HepG2 (cell line): ENCODE measurements around the gene NRDE2. TPM values are rescaled to one million over a fixed set of nuclear protein-coding genes. Genes with fewer than 3 reads are reported as not detected.

Experiments
- ATAC-seq: fragments of 200-7000 bp; cut with Tn5 transposase; 3 replicates; pipeline ENCODE4 v1.9.1; 2020; ENCODE audit warnings: mild to moderate bottlenecking, moderate library complexity
- BruUV-seq: library from RNA; stranded (reverse); fragments of 400-500 nt; replicated peaks from 2 replicates; lab custom pipeline; 2021; lab: Mats Ljungman, UMichigan
- CTCF ChIA-PET: fragments of 300-600 bp; formaldehyde crosslinking; extraction: SDS; loops from one replicate; lab custom pipeline; 2021; ENCODE audit warnings: low total read pairs, inconsistent platforms, low intra/inter-chr PET ratio; lab: Yijun Ruan, JAX
- POLR2A ChIA-PET: fragments of 350-600 bp; sonication (Branson Sonifier 250); formaldehyde crosslinking; loops from one replicate; lab custom pipeline; 2020; ENCODE audit warnings: antibody characterized with exemption, inconsistent platforms; lab: Yijun Ruan, JAX
- DNase-seq: peaks from one replicate; pipeline ENCODE4 v3.0.0-alpha.2; 2015; ENCODE audit warnings: low spot score
- FAIRE-seq: peaks from 3 replicates; lab custom pipeline; 2011; peaks lifted over from hg19 to GRCh38; lab: Jason Lieb, UNC
- H2AFZ ChIP-seq: one replicate; pipeline ENCODE4 v1.6.1; 2011; ENCODE audit warnings: low read length, inconsistent platforms
- H3K27ac ChIP-seq: fragments of 300-600 bp; 3 replicates; pipeline ENCODE4 v1.8.0; 2011; ENCODE audit warnings: mixed run types, mild to moderate bottlenecking, mixed read lengths, low read length, inconsistent platforms; ENCODE audit not compliant: insufficient read depth; ENCODE audit errors: extremely low read length
- H3K27me3 ChIP-seq, 2 experiments: fragments of 200-600 bp in 1 of 2; 2 replicates in 1 of 2; 3 replicates in 1 of 2; pipeline versions ENCODE4 v1.6.0 to v1.8.0; 2011; ENCODE audit warnings: low read length in 2 of 2, mild to moderate bottlenecking in 2 of 2, moderate library complexity in 2 of 2, inconsistent platforms in 1 of 2; ENCODE audit not compliant: insufficient read depth in 2 of 2, control insufficient read depth in 1 of 2
- H3K36me3 ChIP-seq, 2 experiments: fragments of 200-600 bp in 1 of 2; replicated peaks in 1 of 2; 2 replicates in 1 of 2; 3 replicates in 1 of 2; pipeline versions ENCODE4 v1.5.1 to v1.8.0; 2011; ENCODE audit warnings: low read length in 2 of 2, inconsistent platforms in 1 of 2; ENCODE audit not compliant: insufficient read depth in 2 of 2, control insufficient read depth in 1 of 2
- H3K4me1 ChIP-seq: 2 replicates; pipeline ENCODE4 v1.5.1; 2012; ENCODE audit warnings: low read length, inconsistent platforms; ENCODE audit not compliant: insufficient read depth
- H3K4me2 ChIP-seq: 2 replicates; pipeline ENCODE4 v1.6.0; 2011; ENCODE audit warnings: low read depth, low read length, inconsistent platforms
- H3K4me3 ChIP-seq, 3 experiments: fragments of 200-600 bp in 1 of 3; sonication (generic), shearing (Covaris generic) in 1 of 3; replicated peaks in 1 of 3; 2 replicates each; pipeline ENCODE4 v1.5.1; 2011 to 2016; ENCODE audit warnings: low read length in 3 of 3, inconsistent platforms in 2 of 3, low read depth in 2 of 3, mild to moderate bottlenecking in 2 of 3, control low read depth in 1 of 3, mixed read lengths in 1 of 3; ENCODE audit not compliant: insufficient read depth in 1 of 3
- H3K79me2 ChIP-seq: one replicate; pipeline ENCODE4 v1.6.1; 2011; ENCODE audit warnings: low read length, inconsistent platforms; ENCODE audit not compliant: insufficient read depth
- H3K9ac ChIP-seq: 2 replicates; pipeline ENCODE4 v1.6.0; 2011; ENCODE audit warnings: mild to moderate bottlenecking, low read depth, low read length, inconsistent platforms; ENCODE audit not compliant: insufficient read depth
- H3K9me3 ChIP-seq: 2 replicates; pipeline ENCODE4 v1.5.1; 2012; ENCODE audit warnings: mild to moderate bottlenecking, low read length
- H4K20me1 ChIP-seq: 2 replicates; pipeline ENCODE4 v1.6.0; 2011; ENCODE audit warnings: inconsistent platforms, mild to moderate bottlenecking, low read length, moderate library complexity; ENCODE audit not compliant: insufficient read depth
- EHMT2 ChIP-seq: fragments of 200-600 bp; sonication (generic); IDR thresholded peaks from 2 replicates; pipeline ENCODE4 v1.7.0; 2017; ENCODE audit warnings: antibody characterized with exemption, low read depth, low read length, borderline replicate concordance
- HOXA7 ChIP-seq: sonication (generic); formaldehyde crosslinking; IDR thresholded peaks from 2 replicates; pipeline ENCODE4 v1.8.1; 2022; ENCODE audit warnings: mild to moderate bottlenecking, missing genetic modification reagents, moderate library complexity
- PCBP2 ChIP-seq: fragments of 200-400 bp; formaldehyde crosslinking; optimal IDR thresholded peaks from 2 replicates; pipeline ENCODE3; 2018; ENCODE audit warnings: low read length, low read depth; ENCODE audit not compliant: poor library complexity, severe bottlenecking
- SIX4 ChIP-seq: sonication (generic); formaldehyde crosslinking; IDR thresholded peaks from 2 replicates; pipeline ENCODE4 v1.4.0; 2020; ENCODE audit warnings: missing genetic modification reagents
- SP1 ChIP-seq, 2 experiments: fragments of 450-650 bp in 1 of 2; sonication (generic) in 1 of 2; formaldehyde crosslinking in 1 of 2; IDR thresholded peaks; 2 replicates each; pipeline versions ENCODE4 v1.4.0 to v1.6.1; 2016 to 2020; ENCODE audit warnings: missing genetic modification reagents in 1 of 2
- ZNF451 ChIP-seq: sonication (generic); formaldehyde crosslinking; IDR thresholded peaks from 2 replicates; pipeline ENCODE4 v1.5.0; 2020; ENCODE audit warnings: mild to moderate bottlenecking, missing genetic modification reagents
- ZNF883 ChIP-seq: sonication (generic); formaldehyde crosslinking; IDR thresholded peaks from 2 replicates; pipeline ENCODE4 v1.5.1; 2020; ENCODE audit warnings: mild to moderate bottlenecking, missing genetic modification reagents; ENCODE audit errors: not compliant biosample characterization
- ZSCAN20 ChIP-seq: sonication (generic); formaldehyde crosslinking; IDR thresholded peaks from 2 replicates; pipeline ENCODE4 v1.4.0; 2020; ENCODE audit warnings: missing genetic modification reagents, mild to moderate bottlenecking, borderline replicate concordance
- in situ Hi-C: cut with HindIII; loops from 2 replicates; pipeline ENCODE4 v1.10.0; 2017; ENCODE audit warnings: low pct_unique_long_range_greater_than_20kb; ENCODE audit not compliant: extremely low pct_ligation_motif_present
- intact Hi-C: fragments of 100-400 bp; cut with micrococcal nuclease; formaldehyde crosslinking; loops from one replicate; pipeline ENCODE4 v1.10.0; 2022; ENCODE audit not compliant: unreplicated experiment
- polyA plus RNA-seq, 8 experiments: library from polyadenylated mRNA; depleted of rRNA in 3 of 8; stranded (reverse) in 7 of 8; unstranded in 1 of 8; fragments of >200 nt; fragmentation: Illumina TruSeq in 4 of 8; extraction: Trizol in 4 of 8; gene quantifications; 2 replicates each; pipeline versions ENCODE4 v1.2.1 to v1.2.3, GENCODE V29; 2011 to 2016; ENCODE audit warnings: low read depth in 4 of 8, missing spikeins in 1 of 8, mixed read lengths in 1 of 8; ENCODE audit not compliant: insufficient read depth in 1 of 8
- total RNA-seq, 5 experiments: library from RNA; depleted of rRNA; stranded (reverse); fragments of >200 nt; fragmentation: Illumina TruSeq; extraction: Trizol; gene quantifications; 2 replicates each; pipeline ENCODE4 v1.2.3, GENCODE V29; 2016; ENCODE audit warnings: low read depth in 1 of 5
- TF ChIP-seq, protein P1 (sequence below): sonication (generic); formaldehyde crosslinking; IDR thresholded peaks from 2 replicates; pipeline ENCODE4 v1.9.0; 2021; ENCODE audit warnings: missing genetic modification reagents, borderline replicate concordance
- TF ChIP-seq, protein P2 (sequence below): sonication (generic); formaldehyde crosslinking; IDR thresholded peaks from 2 replicates; pipeline ENCODE4 v1.4.0; 2020; ENCODE audit warnings: missing genetic modification reagents
- TF ChIP-seq, protein P3 (sequence below): sonication (generic); formaldehyde crosslinking; IDR thresholded peaks from 2 replicates; pipeline ENCODE4 v1.4.0; 2020; ENCODE audit warnings: missing genetic modification reagents, borderline replicate concordance
- TF ChIP-seq, protein P4 (sequence below): sonication (generic); formaldehyde crosslinking; IDR thresholded peaks from 2 replicates; pipeline ENCODE4 v1.5.1; 2020; ENCODE audit warnings: mild to moderate bottlenecking, missing genetic modification reagents, borderline replicate concordance

Gene NRDE2
- total and polyA plus RNA-seq, 2 of the 13 experiments (the other 11 are each of a cell fraction or from before 2014, with no cell fraction given): 5.6 to 12.5 TPM

DNA sequence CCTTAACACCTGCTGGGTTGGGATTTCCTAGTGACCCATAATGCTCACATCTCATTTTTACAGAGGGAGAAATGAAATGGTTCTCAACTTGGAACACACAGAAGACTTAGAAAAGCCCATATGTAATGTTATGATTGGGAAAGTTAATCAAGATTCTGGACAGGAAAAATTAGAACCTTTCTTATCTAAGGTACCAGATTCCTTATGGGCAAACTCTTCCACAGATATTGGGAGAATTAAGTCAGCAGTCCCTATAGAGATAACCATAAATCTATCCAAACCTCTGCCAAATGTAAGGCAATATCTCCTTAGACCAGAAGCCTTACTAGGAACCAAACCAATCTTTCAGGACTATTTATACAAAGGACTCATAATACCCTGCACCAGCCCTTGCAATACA lies 89.3 kb downstream of the NRDE2 start:
- no peak overlapping the region for H3K4me2 ChIP-seq
- H4K20me1 ChIP-seq: no peaks in the 10 kb centered on the region
- POLR2A ChIA-PET: no interaction called here
- H3K27me3 ChIP-seq: no peaks in the 10 kb centered on the region
- DNase-seq (no peak), FAIRE-seq (no peak), ATAC-seq (no peak)
- H3K9ac ChIP-seq: no peak overlapping the region
- no peaks in the 10 kb centered on the region for H3K36me3 ChIP-seq
- H3K27ac ChIP-seq: no peak overlapping the region
- no peak overlapping the region for H3K4me3 ChIP-seq
- H3K4me1 ChIP-seq: no peaks in the 10 kb centered on the region
- BruUV-seq: no TSS peak
- CTCF ChIA-PET: no interaction called here
- no peaks in the 10 kb centered on the region for H3K79me2 ChIP-seq
- TF ChIP-seq, protein P1, sequence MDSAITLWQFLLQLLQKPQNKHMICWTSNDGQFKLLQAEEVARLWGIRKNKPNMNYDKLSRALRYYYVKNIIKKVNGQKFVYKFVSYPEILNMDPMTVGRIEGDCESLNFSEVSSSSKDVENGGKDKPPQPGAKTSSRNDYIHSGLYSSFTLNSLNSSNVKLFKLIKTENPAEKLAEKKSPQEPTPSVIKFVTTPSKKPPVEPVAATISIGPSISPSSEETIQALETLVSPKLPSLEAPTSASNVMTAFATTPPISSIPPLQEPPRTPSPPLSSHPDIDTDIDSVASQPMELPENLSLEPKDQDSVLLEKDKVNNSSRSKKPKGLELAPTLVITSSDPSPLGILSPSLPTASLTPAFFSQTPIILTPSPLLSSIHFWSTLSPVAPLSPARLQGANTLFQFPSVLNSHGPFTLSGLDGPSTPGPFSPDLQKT (CRISPR knock-in tag): no peak
- TF ChIP-seq, protein P2, sequence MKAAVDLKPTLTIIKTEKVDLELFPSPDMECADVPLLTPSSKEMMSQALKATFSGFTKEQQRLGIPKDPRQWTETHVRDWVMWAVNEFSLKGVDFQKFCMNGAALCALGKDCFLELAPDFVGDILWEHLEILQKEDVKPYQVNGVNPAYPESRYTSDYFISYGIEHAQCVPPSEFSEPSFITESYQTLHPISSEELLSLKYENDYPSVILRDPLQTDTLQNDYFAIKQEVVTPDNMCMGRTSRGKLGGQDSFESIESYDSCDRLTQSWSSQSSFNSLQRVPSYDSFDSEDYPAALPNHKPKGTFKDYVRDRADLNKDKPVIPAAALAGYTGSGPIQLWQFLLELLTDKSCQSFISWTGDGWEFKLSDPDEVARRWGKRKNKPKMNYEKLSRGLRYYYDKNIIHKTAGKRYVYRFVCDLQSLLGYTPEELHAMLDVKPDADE: no peak
- TF ChIP-seq HOXA7 (CRISPR knock-in tag): no peak
- TF ChIP-seq, protein P3, sequence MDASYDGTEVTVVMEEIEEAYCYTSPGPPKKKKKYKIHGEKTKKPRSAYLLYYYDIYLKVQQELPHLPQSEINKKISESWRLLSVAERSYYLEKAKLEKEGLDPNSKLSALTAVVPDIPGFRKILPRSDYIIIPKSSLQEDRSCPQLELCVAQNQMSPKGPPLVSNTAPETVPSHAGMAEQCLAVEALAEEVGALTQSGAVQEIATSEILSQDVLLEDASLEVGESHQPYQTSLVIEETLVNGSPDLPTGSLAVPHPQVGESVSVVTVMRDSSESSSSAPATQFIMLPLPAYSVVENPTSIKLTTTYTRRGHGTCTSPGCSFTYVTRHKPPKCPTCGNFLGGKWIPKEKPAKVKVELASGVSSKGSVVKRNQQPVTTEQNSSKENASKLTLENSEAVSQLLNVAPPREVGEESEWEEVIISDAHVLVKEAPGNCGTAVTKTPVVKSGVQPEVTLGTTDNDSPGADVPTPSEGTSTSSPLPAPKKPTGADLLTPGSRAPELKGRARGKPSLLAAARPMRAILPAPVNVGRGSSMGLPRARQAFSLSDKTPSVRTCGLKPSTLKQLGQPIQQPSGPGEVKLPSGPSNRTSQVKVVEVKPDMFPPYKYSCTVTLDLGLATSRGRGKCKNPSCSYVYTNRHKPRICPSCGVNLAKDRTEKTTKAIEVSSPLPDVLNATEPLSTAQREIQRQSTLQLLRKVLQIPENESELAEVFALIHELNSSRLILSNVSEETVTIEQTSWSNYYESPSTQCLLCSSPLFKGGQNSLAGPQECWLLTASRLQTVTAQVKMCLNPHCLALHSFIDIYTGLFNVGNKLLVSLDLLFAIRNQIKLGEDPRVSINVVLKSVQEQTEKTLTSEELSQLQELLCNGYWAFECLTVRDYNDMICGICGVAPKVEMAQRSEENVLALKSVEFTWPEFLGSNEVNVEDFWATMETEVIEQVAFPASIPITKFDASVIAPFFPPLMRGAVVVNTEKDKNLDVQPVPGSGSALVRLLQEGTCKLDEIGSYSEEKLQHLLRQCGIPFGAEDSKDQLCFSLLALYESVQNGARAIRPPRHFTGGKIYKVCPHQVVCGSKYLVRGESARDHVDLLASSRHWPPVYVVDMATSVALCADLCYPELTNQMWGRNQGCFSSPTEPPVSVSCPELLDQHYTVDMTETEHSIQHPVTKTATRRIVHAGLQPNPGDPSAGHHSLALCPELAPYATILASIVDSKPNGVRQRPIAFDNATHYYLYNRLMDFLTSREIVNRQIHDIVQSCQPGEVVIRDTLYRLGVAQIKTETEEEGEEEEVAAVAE (CRISPR knock-in tag): no peak
- TF ChIP-seq, protein P4, sequence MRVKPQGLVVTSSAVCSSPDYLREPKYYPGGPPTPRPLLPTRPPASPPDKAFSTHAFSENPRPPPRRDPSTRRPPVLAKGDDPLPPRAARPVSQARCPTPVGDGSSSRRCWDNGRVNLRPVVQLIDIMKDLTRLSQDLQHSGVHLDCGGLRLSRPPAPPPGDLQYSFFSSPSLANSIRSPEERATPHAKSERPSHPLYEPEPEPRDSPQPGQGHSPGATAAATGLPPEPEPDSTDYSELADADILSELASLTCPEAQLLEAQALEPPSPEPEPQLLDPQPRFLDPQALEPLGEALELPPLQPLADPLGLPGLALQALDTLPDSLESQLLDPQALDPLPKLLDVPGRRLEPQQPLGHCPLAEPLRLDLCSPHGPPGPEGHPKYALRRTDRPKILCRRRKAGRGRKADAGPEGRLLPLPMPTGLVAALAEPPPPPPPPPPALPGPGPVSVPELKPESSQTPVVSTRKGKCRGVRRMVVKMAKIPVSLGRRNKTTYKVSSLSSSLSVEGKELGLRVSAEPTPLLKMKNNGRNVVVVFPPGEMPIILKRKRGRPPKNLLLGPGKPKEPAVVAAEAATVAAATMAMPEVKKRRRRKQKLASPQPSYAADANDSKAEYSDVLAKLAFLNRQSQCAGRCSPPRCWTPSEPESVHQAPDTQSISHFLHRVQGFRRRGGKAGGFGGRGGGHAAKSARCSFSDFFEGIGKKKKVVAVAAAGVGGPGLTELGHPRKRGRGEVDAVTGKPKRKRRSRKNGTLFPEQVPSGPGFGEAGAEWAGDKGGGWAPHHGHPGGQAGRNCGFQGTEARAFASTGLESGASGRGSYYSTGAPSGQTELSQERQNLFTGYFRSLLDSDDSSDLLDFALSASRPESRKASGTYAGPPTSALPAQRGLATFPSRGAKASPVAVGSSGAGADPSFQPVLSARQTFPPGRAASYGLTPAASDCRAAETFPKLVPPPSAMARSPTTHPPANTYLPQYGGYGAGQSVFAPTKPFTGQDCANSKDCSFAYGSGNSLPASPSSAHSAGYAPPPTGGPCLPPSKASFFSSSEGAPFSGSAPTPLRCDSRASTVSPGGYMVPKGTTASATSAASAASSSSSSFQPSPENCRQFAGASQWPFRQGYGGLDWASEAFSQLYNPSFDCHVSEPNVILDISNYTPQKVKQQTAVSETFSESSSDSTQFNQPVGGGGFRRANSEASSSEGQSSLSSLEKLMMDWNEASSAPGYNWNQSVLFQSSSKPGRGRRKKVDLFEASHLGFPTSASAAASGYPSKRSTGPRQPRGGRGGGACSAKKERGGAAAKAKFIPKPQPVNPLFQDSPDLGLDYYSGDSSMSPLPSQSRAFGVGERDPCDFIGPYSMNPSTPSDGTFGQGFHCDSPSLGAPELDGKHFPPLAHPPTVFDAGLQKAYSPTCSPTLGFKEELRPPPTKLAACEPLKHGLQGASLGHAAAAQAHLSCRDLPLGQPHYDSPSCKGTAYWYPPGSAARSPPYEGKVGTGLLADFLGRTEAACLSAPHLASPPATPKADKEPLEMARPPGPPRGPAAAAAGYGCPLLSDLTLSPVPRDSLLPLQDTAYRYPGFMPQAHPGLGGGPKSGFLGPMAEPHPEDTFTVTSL (CRISPR knock-in tag): no peak
- TF ChIP-seq ZNF883 (CRISPR knock-in tag): no peak
- TF ChIP-seq PCBP2: no peak
- no peak for TF ChIP-seq ZSCAN20
- no peak for TF ChIP-seq SP1 (IDR thresholded peaks at IDR 0.05)
- TF ChIP-seq SP1 (CRISPR knock-in tag; IDR thresholded peaks at IDR 0.05): no peak
- TF ChIP-seq SIX4: no peak
- no peak for TF ChIP-seq ZNF451
- no peak for TF ChIP-seq EHMT2
- H3K9me3 ChIP-seq: peaks cover 36% of the 10 kb centered on the region
- in situ Hi-C loops: loop anchor here (25.0 kb wide), 1 partner anchor 280 kb away; the partner anchor contains the start of genes EFCAB11 and TDP1
- intact Hi-C loops: no loop called here
- no peak overlapping the region for H2AFZ ChIP-seq
